Measurements from ENCODE around the gene HOXC10.

Gene HOXC10

GRCh38 chr12:54011665-54012532, 27.0 kb downstream of the HOXC10 start:
- no peak for TF ChIP-seq CTCF (IDR thresholded peaks at IDR 0.05; ENCODE audit: low read depth, low read length, missing control alignments)

GRCh38 chr12:54012631-54013409, 27.9 kb downstream of the HOXC10 start:
- peak; percentile 23 for TF ChIP-seq CTCF (IDR thresholded peaks at IDR 0.05; ENCODE audit: low read depth, low read length, missing control alignments)
- DNase-seq (ENCODE audit: low read depth): no peak
- H3K4me3 ChIP-seq (ENCODE audit: low read depth, low read length): no peak overlapping the region

More at GRCh38 chr12:54011665-54012532, 27.0 kb downstream of the HOXC10 start:
- H3K4me3 ChIP-seq (ENCODE audit: low read depth, low read length): no peak overlapping the region
- no peak for DNase-seq (ENCODE audit: low read depth)

- no peak overlapping the region for H3K4me3 ChIP-seq (ENCODE audit: low read depth, low read length)
- no peak for TF ChIP-seq CTCF (IDR thresholded peaks at IDR 0.05; ENCODE audit: low read depth, low read length, missing control alignments)
- DNase-seq (ENCODE audit: low read depth): no peak
Measured at GRCh38 chr12:54014377-54015017, 29.6 kb downstream of the HOXC10 start.

- no peak for TF ChIP-seq CTCF (IDR thresholded peaks at IDR 0.05; ENCODE audit: low read depth, low read length, missing control alignments)
- no peak overlapping the region for H3K4me3 ChIP-seq (ENCODE audit: low read depth, low read length)
Measured at GRCh38 chr12:54015018-54015931, 30.3 kb downstream of the HOXC10 start.

GRCh38 chr12:54016051-54016450, 31.1 kb downstream of the HOXC10 start:
- H3K4me3 ChIP-seq (ENCODE audit: low read depth, low read length): no peak overlapping the region
- TF ChIP-seq CTCF (IDR thresholded peaks at IDR 0.05; ENCODE audit: low read depth, low read length, missing control alignments): no peak
- no peak for DNase-seq (ENCODE audit: low read depth)

More at GRCh38 chr12:54015018-54015931, 30.3 kb downstream of the HOXC10 start:
- no peak for DNase-seq (ENCODE audit: low read depth)

- no peak for TF ChIP-seq CTCF (IDR thresholded peaks at IDR 0.05; ENCODE audit: low read depth, low read length, missing control alignments)
- H3K4me3 ChIP-seq (ENCODE audit: low read depth, low read length): no peak overlapping the region
- no peak for DNase-seq (ENCODE audit: low read depth)
Measured at GRCh38 chr12:54016478-54016964, 31.6 kb downstream of the HOXC10 start.

Measured in GM12864 (cell line).